ENCODE measurements around the gene PFN3. TPM values are rescaled to one million over a fixed set of nuclear protein-coding genes. Genes with fewer than 3 reads are reported as not detected.

PFN3 gene
- total RNA-seq, 1 experiment from 2014 or later: not detected

GRCh38 chr5:177440990-177441780, 40.7 kb upstream of the PFN3 start:
- H3K9me3 Mint-ChIP-seq (ENCODE audit: unreplicated experiment): no peaks in the 10 kb centered on the region
- ChIA-PET CTCF (interaction anchor here (1.1 kb wide), 1 partner anchor 36 kb away, joined by 3 read pairs; no protein-coding TSS in a partner anchor), POLR2A (interaction anchor here (0.6 kb wide), 1 partner anchor 16 kb away, joined by 3 read pairs; no protein-coding TSS in a partner anchor)
- H3K4me1 Mint-ChIP-seq (ENCODE audit: low read depth, unreplicated experiment): peaks cover 8% of the 10 kb centered on the region
- Histone ChIP-seq H3K36me3 (ENCODE audit: control insufficient read depth, insufficient read depth, low read length) (peaks cover 2% of the 10 kb centered on the region), H3K4me1 (peaks cover 6% of the 10 kb centered on the region; the same call in 1 of the 2 replicates), H3K4me3 (ENCODE audit: low read depth, low read length) (no peak overlapping the region), H3K27me3 (replicated peaks; ENCODE audit: control insufficient read depth, insufficient read depth, low read length) (no peaks in the 10 kb centered on the region), H3K9me3 (no peaks in the 10 kb centered on the region)
- H3K36me3 Mint-ChIP-seq (ENCODE audit: insufficient read depth, unreplicated experiment): peaks cover 66% of the 10 kb centered on the region
- TF ChIP-seq CTCF (IDR thresholded peaks at IDR 0.05; ENCODE audit: insufficient read depth in 1 of 2, low read depth in 1 of 2, low read length in 1 of 2, severe bottlenecking in 1 of 2, unreplicated experiment in 1 of 2): no peak
- BruUV-seq (replicated peaks): no TSS peak
- H3K4me3 Mint-ChIP-seq (ENCODE audit: unreplicated experiment): no peak overlapping the region
- intact Hi-C loops (cut with micrococcal nuclease; ENCODE audit: unreplicated experiment): no loop called here
- H3K27me3 Mint-ChIP-seq (ENCODE audit: insufficient read depth, unreplicated experiment): peaks cover 6% of the 10 kb centered on the region
- no peak overlapping the region for H3K27ac Mint-ChIP-seq (ENCODE audit: unreplicated experiment)
- no peak for DNase-seq

- Mint-ChIP-seq H3K9me3 (ENCODE audit: unreplicated experiment) (no peaks in the 10 kb centered on the region), H3K36me3 (ENCODE audit: insufficient read depth, unreplicated experiment) (peaks cover 66% of the 10 kb centered on the region), H3K4me3 (ENCODE audit: unreplicated experiment) (no peak overlapping the region), H3K4me1 (ENCODE audit: low read depth, unreplicated experiment) (peaks cover 8% of the 10 kb centered on the region), H3K27me3 (ENCODE audit: insufficient read depth, unreplicated experiment) (no peaks in the 10 kb centered on the region), H3K27ac (ENCODE audit: unreplicated experiment) (no peak overlapping the region)
- ChIA-PET POLR2A (no interaction called here), CTCF (no interaction called here)
- Histone ChIP-seq H3K9me3 (no peaks in the 10 kb centered on the region), H3K36me3 (ENCODE audit: control insufficient read depth, insufficient read depth, low read length) (peaks cover 2% of the 10 kb centered on the region), H3K27me3 (replicated peaks; ENCODE audit: control insufficient read depth, insufficient read depth, low read length) (no peaks in the 10 kb centered on the region), H3K4me1 (0 out of 2 replicates have a peak, but pooled peaks cover 3% of the 10 kb centered on the region), H3K4me3 (ENCODE audit: low read depth, low read length) (no peak overlapping the region)
- no peak for TF ChIP-seq CTCF (IDR thresholded peaks at IDR 0.05; ENCODE audit: insufficient read depth in 1 of 2, low read depth in 1 of 2, low read length in 1 of 2, severe bottlenecking in 1 of 2, unreplicated experiment in 1 of 2)
- no TSS peak for BruUV-seq (replicated peaks)
- intact Hi-C loops (cut with micrococcal nuclease; ENCODE audit: unreplicated experiment): no loop called here
- no peak for DNase-seq
These were observed 39.9 kb upstream of the PFN3 start for GRCh38 chr5:177440211-177440989.

GRCh38 chr5:177439518-177440053, 39.1 kb upstream of the PFN3 start:
- BruUV-seq (replicated peaks): no TSS peak
- no peak overlapping the region for H3K4me3 Mint-ChIP-seq (ENCODE audit: unreplicated experiment)
- POLR2A ChIA-PET: no interaction called here

More at GRCh38 chr5:177439518-177440053, 39.1 kb upstream of the PFN3 start:
- H3K27me3 ChIP-seq (replicated peaks; ENCODE audit: control insufficient read depth, insufficient read depth, low read length): no peaks in the 10 kb centered on the region
- no peak overlapping the region for H3K27ac Mint-ChIP-seq (ENCODE audit: unreplicated experiment)
- DNase-seq: no peak
- H3K9me3 Mint-ChIP-seq (ENCODE audit: unreplicated experiment): no peaks in the 10 kb centered on the region
- no peaks in the 10 kb centered on the region for H3K27me3 Mint-ChIP-seq (ENCODE audit: insufficient read depth, unreplicated experiment)
- H3K4me1 ChIP-seq: 0 out of 2 replicates have a peak, but pooled peaks cover 3% of the 10 kb centered on the region
- H3K36me3 Mint-ChIP-seq (ENCODE audit: insufficient read depth, unreplicated experiment): peaks cover 58% of the 10 kb centered on the region
- H3K4me1 Mint-ChIP-seq (ENCODE audit: low read depth, unreplicated experiment): peaks cover 5% of the 10 kb centered on the region
- intact Hi-C loops (cut with micrococcal nuclease; ENCODE audit: unreplicated experiment): no loop called here
- peaks cover 5% of the 10 kb centered on the region for H3K36me3 ChIP-seq (ENCODE audit: control insufficient read depth, insufficient read depth, low read length)
- CTCF ChIA-PET: no interaction called here
- no peaks in the 10 kb centered on the region for H3K9me3 ChIP-seq
- no peak overlapping the region for H3K4me3 ChIP-seq (ENCODE audit: low read depth, low read length)
- TF ChIP-seq CTCF (IDR thresholded peaks at IDR 0.05; ENCODE audit: insufficient read depth in 1 of 2, low read depth in 1 of 2, low read length in 1 of 2, severe bottlenecking in 1 of 2, unreplicated experiment in 1 of 2): no peak
